Stimulated activated CD4-positive, alpha-beta T cell treated with anti-CD3 and anti-CD28 coated beads, TNF-alpha, amount 100 ng/mL, for 24 hours (primary cell): ENCODE data around the gene ZC3H12C.

ENCODE experiments used
- DNase-seq, 3 experiments: peaks; one replicate each; pipeline ENCODE4 v3.0.0-alpha.2; 2020; ENCODE audit warnings: low read depth in 3 of 3

Gene ZC3H12C

GRCh38 chr11:110152199-110152598 lies 59.0 kb downstream of the ZC3H12C start:
- no peak for DNase-seq

DNA sequence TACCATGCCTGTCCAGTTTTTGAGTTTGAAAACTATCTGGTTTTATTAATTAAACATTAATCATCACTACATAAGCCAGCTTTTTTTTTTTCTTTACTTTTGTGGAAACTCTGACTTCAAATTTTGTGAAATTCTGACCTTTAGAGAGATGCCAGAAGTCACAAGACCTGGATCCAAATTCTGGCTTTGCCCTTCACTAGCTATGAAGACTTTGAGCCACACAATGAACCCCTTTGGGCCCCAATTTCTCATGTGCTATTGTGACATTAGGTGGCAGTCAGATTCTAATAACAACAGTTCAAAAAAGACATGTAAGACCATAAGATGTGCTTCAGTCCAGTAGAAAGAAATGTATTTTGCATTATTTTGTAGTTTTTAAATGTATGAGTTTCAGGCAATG lies 60.3 kb downstream of the ZC3H12C start:
- no peak for DNase-seq

- no peak for DNase-seq
Measured at GRCh38 chr11:110156503-110156902, 63.3 kb downstream of the ZC3H12C start.

- no peak for DNase-seq
Measured at GRCh38 chr11:110158317-110159200, 65.4 kb downstream of the ZC3H12C start.

GRCh38 chr11:110159476-110159875 lies 66.3 kb downstream of the ZC3H12C start:
- DNase-seq, result no peak

DNA sequence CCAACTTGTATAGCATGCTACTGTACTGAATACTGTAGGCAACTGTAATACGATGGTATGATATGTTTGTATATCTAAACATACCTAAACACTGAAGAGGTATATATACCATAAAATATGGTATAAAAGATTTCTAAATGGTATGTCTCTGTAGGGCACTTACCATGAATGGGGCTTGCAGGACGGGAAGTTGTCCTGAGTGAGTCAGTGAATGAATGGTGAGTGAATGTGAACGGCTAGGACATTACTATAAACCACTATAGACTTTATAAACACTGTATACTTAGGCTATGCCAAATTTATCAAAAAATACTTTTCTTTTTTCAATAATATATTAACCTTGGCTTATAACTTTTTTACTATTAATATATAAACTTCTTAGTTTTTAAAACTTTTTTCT lies 66.8 kb downstream of the ZC3H12C start:
- no peak for DNase-seq

- DNase-seq, result no peak
Measured at GRCh38 chr11:110160437-110160836, 67.2 kb downstream of the ZC3H12C start.

DNA sequence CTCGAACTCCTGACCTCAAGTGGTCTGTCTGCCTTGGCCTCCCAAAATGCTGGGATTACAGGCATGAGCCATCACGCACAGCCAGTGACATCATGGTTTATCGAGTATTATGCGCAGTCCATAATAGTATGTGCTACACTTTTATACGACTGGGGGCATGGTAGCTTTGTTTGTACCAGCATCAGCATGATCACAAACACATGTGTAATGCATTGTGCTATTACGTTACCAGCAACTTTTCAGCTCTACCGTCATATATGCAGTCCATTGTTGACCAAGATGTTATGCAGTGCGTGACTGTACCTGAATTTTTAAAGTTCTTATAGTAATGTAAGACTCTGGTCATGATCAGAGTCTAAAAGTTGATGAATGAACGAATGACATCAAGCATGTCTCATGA lies 67.9 kb downstream of the ZC3H12C start:
- DNase-seq, result no peak

GRCh38 chr11:110162216-110162615 lies 69.0 kb downstream of the ZC3H12C start:
- DNase-seq, result no peak

GRCh38 chr11:110165039-110165925 lies 72.1 kb downstream of the ZC3H12C start:
- DNase-seq, result no peak

DNA sequence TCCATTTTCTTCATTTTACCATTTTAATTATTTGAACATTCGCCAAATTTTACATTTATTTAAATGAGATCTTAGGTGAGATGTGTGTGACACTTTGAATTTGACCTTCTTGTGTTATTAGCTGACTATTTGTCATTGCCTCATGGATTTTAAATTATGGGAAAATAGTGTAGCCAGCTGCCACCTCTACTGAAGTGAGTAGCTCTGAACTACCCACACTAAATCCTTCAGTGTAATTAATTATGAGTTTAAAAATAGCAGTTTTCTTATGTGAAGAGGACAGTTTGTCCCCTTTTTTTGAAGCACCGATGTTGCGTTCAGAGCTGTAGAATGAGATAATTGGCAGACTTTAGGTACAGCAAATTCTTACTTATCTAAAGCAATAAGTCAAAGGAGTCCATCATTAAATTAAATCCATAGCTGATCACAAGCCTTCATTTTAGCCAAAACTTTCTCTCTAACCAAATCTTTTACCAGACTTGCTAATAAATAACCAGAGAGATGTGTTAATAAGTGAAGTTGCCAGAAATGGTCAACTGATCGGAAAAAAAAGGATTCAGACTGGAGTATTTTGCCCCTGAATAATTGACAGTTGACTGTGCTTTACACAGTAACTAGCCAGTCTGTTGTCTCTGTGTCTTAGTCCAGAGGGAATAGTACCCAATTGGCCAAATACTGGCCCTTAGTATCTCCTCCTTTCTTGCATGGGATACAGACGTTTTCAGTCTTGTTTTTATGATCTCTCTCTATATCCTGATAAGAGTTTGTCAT lies 75.0 kb downstream of the ZC3H12C start:
- no peak for DNase-seq

- DNase-seq, result no peak
Measured at GRCh38 chr11:110169738-110170137, 76.5 kb downstream of the ZC3H12C start.

- no peak for DNase-seq
Measured at GRCh38 chr11:110172468-110173065, 79.4 kb downstream of the ZC3H12C start.

GRCh38 chr11:110173811-110174644 lies 80.8 kb downstream of the ZC3H12C start:
- peak; percentile 35 to 64 (median 37) for DNase-seq

- no peak for DNase-seq
Measured at GRCh38 chr11:110174645-110175310, 81.6 kb downstream of the ZC3H12C start.

- no peak for DNase-seq
Measured at GRCh38 chr11:110176366-110177085, 83.3 kb downstream of the ZC3H12C start.

DNA sequence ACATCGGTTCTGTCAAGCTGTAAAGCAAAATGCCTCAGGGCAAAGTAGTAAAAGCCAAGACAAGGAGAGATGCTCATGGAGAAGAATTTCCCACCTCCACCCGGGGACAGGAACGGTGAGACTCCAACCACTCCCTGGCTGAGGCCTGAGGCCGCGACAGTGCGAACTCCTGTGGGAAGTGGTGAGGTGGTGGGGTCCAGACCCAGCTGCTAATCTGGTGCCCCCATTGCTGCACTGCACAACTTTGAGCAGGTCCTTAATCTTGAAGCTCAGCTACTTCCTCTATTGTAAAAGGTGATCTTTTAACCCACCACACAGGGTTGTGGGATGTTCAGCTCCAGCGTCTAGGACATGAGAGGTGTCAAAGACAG lies 83.9 kb downstream of the ZC3H12C start:
- no peak for DNase-seq

DNA sequence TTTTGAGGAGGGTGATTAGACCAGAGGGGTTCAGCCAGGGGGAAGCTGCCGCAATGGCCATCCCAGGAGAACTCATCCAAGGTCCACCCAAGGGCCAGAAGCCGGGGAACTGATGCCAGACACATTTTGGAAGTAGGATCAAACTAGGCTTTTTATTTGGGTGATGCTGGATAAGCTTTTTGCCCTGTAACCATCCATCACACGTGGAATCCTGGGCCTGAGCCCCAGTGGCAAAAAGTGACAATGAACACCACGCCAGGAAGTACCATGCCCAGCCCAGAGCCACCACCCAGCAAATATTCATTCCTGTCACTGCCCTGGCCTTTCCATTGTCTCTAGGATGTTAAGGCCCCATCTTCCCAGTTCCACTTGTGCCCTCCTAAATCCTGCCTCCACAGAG lies 85.9 kb downstream of the ZC3H12C start:
- no peak for DNase-seq

DNA sequence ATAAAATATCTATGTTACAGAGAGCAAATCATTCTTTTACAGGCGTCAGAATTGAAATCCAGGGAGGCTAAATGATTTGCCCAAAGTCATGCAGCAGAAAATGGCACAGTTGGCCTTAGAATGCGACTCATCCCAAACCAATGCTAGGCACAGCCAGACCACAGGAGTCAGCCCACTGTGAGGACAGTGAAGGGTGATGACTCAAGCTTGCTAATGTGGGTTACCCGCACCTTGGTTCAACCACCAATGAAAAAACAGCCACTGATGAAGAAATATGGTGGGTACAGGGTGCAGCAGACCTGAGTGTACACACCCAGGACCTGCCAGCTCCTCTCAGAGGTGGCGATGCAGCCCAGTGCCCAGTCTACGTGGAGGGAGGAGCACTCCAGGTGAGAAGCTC lies 89.7 kb downstream of the ZC3H12C start:
- no peak for DNase-seq
